IMR-90 (cell line): ENCODE results near the gene NF2.

Experiments
- BHLHE40 ChIP-seq: fragments of 150-350 bp; IDR thresholded peaks from 2 replicates; pipeline ENCODE4 v1.6.1; 2016; ENCODE audit warnings: mild to moderate bottlenecking, low read depth, low read length
- CEBPB ChIP-seq: IDR thresholded peaks from 2 replicates; pipeline ENCODE4 v1.6.1; 2012; ENCODE audit warnings: low read depth, low read length, improper control_type of control experiment
- FOS ChIP-seq: fragments of 150-350 bp; IDR thresholded peaks from 2 replicates; pipeline ENCODE4 v1.6.1; 2016; ENCODE audit warnings: low read depth, low read length
- MAFK ChIP-seq: IDR thresholded peaks from 2 replicates; pipeline ENCODE4 v1.6.1; 2012; ENCODE audit warnings: low read depth, low read length, improper control_type of control experiment
- MAZ ChIP-seq: IDR thresholded peaks from 2 replicates; pipeline ENCODE4 v1.6.1; 2012; ENCODE audit warnings: low read depth, mild to moderate bottlenecking, low read length, improper control_type of control experiment, moderate library complexity, borderline replicate concordance
- MXI1 ChIP-seq: IDR thresholded peaks from 2 replicates; pipeline ENCODE4 v1.6.1; 2012; ENCODE audit warnings: low read depth, mild to moderate bottlenecking, low read length, moderate library complexity, borderline replicate concordance
- NFE2L2 ChIP-seq: fragments of 150-350 bp; IDR thresholded peaks from 2 replicates; pipeline ENCODE4 v1.6.1; 2016; ENCODE audit warnings: low read depth, mild to moderate bottlenecking, low read length
- POLR2A ChIP-seq: IDR thresholded peaks from 2 replicates; pipeline ENCODE4 v1.6.1; 2012; ENCODE audit warnings: mild to moderate bottlenecking, low read depth, low read length
- RAD21 ChIP-seq: IDR thresholded peaks from 2 replicates; pipeline ENCODE4 v1.6.1; 2012; ENCODE audit warnings: low read length, improper control_type of control experiment
- RCOR1 ChIP-seq: IDR thresholded peaks from 2 replicates; pipeline ENCODE4 v1.6.1; 2012; ENCODE audit warnings: mild to moderate bottlenecking, low read length, improper control_type of control experiment; ENCODE audit not compliant: insufficient replicate concordance
- RFX5 ChIP-seq: IDR thresholded peaks from 2 replicates; pipeline ENCODE4 v1.8.0; 2012; ENCODE audit warnings: low read depth, mild to moderate bottlenecking, low read length, moderate library complexity
- SMC3 ChIP-seq: fragments of 150-350 bp; IDR thresholded peaks from 2 replicates; pipeline ENCODE4 v1.6.1; 2016; ENCODE audit warnings: low read depth, mild to moderate bottlenecking, antibody characterized with exemption, low read length, moderate library complexity
- TF ChIP-seq, protein P1 (sequence below): conservative IDR thresholded peaks from 2 replicates; pipeline ENCODE4 v1.5.1; 2012; ENCODE audit warnings: mild to moderate bottlenecking, low read depth, low read length, improper control_type of control experiment
- TF ChIP-seq, protein P2 (sequence below): fragments of 150-350 bp; IDR thresholded peaks from 2 replicates; pipeline ENCODE4 v1.6.1; 2017; ENCODE audit warnings: mild to moderate bottlenecking, antibody characterized with exemption, low read length, low read depth

DNA sequence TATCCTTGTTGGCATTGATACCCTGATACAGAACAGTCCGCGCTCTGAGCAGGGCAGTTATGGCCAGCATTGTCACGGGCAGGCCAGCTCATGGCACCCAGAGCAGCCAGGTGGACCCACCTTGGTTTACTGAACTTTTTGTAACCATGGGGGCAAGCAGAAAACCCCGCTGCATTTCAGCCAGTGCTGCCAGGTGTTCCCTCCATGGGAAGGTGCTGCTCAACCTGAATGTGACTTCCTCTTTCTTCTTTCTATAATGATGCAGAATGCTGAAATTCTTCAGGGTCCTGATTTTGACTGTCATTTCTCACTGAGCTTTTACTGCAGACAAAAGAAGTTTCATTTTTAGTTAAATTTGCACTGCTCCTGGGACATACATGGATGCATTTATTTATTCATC lies 80.8 kb downstream of the NF2 start:
- TF ChIP-seq, protein P1, sequence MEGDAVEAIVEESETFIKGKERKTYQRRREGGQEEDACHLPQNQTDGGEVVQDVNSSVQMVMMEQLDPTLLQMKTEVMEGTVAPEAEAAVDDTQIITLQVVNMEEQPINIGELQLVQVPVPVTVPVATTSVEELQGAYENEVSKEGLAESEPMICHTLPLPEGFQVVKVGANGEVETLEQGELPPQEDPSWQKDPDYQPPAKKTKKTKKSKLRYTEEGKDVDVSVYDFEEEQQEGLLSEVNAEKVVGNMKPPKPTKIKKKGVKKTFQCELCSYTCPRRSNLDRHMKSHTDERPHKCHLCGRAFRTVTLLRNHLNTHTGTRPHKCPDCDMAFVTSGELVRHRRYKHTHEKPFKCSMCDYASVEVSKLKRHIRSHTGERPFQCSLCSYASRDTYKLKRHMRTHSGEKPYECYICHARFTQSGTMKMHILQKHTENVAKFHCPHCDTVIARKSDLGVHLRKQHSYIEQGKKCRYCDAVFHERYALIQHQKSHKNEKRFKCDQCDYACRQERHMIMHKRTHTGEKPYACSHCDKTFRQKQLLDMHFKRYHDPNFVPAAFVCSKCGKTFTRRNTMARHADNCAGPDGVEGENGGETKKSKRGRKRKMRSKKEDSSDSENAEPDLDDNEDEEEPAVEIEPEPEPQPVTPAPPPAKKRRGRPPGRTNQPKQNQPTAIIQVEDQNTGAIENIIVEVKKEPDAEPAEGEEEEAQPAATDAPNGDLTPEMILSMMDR, result no peak
- no peak for TF ChIP-seq RCOR1
- TF ChIP-seq, protein P2, sequence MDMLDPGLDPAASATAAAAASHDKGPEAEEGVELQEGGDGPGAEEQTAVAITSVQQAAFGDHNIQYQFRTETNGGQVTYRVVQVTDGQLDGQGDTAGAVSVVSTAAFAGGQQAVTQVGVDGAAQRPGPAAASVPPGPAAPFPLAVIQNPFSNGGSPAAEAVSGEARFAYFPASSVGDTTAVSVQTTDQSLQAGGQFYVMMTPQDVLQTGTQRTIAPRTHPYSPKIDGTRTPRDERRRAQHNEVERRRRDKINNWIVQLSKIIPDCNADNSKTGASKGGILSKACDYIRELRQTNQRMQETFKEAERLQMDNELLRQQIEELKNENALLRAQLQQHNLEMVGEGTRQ, result no peak
- no peak for TF ChIP-seq SMC3
- no peak for TF ChIP-seq RAD21
- TF ChIP-seq MAFK, result no peak
- no peak for TF ChIP-seq MAZ
- TF ChIP-seq CEBPB, result no peak
- no peak for TF ChIP-seq POLR2A
- TF ChIP-seq BHLHE40, result no peak
- TF ChIP-seq MXI1, result no peak
- no peak for TF ChIP-seq RFX5
- TF ChIP-seq NFE2L2, result no peak
- TF ChIP-seq FOS, result no peak
